DND-41 (cell line): ENCODE data around the gene RNF213.

Experiments used
- ATAC-seq: fragments of 200-7000 bp; cut with Tn5 transposase; 3 replicates; pipeline ENCODE4 v1.9.1; 2021; ENCODE audit warnings: low read depth; ENCODE audit not compliant: insufficient read depth
- DNase-seq: peaks from one replicate; pipeline ENCODE4 v3.0.0-alpha.2; 2020
- H2AFZ ChIP-seq: 2 replicates; pipeline ENCODE4 v1.6.0; 2012; ENCODE audit warnings: low read depth, low read length
- H3K27ac ChIP-seq: 2 replicates; pipeline ENCODE4 v1.5.1; 2012; ENCODE audit warnings: low read length, inconsistent platforms
- H3K27me3 ChIP-seq: fragments of 200-600 bp; sonication (generic); 2 replicates; pipeline ENCODE4 v1.6.0; 2012; ENCODE audit warnings: low read length, mild to moderate bottlenecking, inconsistent platforms; ENCODE audit not compliant: insufficient read depth, poor library complexity
- H3K36me3 ChIP-seq: 2 replicates; pipeline ENCODE4 v1.5.1; 2012; ENCODE audit warnings: low read length, inconsistent platforms; ENCODE audit not compliant: insufficient read depth
- H3K4me1 ChIP-seq: 2 replicates; pipeline ENCODE4 v1.5.1; 2012; ENCODE audit warnings: mild to moderate bottlenecking, low read length; ENCODE audit not compliant: insufficient read depth
- H3K4me2 ChIP-seq: 2 replicates; pipeline ENCODE4 v1.6.0; 2012; ENCODE audit warnings: mild to moderate bottlenecking, moderate library complexity, low read length, inconsistent platforms; ENCODE audit not compliant: insufficient read depth
- H3K4me3 ChIP-seq, 2 experiments: fragments of 200-600 bp in 1 of 2; shearing (Covaris generic) in 1 of 2; 2 replicates each; pipeline ENCODE4 v1.5.1; 2012 to 2016; ENCODE audit warnings: inconsistent platforms in 2 of 2, low read length in 2 of 2, mild to moderate bottlenecking in 2 of 2, low read depth in 1 of 2, moderate library complexity in 1 of 2
- H3K79me2 ChIP-seq: 2 replicates; pipeline ENCODE4 v1.6.0; 2012; ENCODE audit warnings: low read length, inconsistent platforms; ENCODE audit not compliant: insufficient read depth
- H3K9ac ChIP-seq: 2 replicates; pipeline ENCODE4 v1.6.0; 2012; ENCODE audit warnings: low read depth, mild to moderate bottlenecking, inconsistent platforms, low read length, moderate library complexity
- H3K9me3 ChIP-seq: 2 replicates; pipeline ENCODE4 v1.5.1; 2012; ENCODE audit warnings: low read length, moderate library complexity, mild to moderate bottlenecking, inconsistent platforms; ENCODE audit not compliant: insufficient read depth, severe bottlenecking
- H4K20me1 ChIP-seq: 2 replicates; pipeline ENCODE4 v1.6.0; 2012; ENCODE audit warnings: low read length; ENCODE audit not compliant: insufficient read depth
- CTCF ChIP-seq: IDR thresholded peaks from 2 replicates; pipeline ENCODE4 v1.5.1; 2012; ENCODE audit warnings: borderline replicate concordance, low read length, moderate library complexity, mild to moderate bottlenecking; ENCODE audit not compliant: poor library complexity, severe bottlenecking; ENCODE audit errors: extremely low read depth
- EZH2 ChIP-seq: IDR thresholded peaks from 3 replicates; pipeline ENCODE4 v1.6.1; 2012; ENCODE audit warnings: borderline replicate concordance, low read depth, mild to moderate bottlenecking, moderate library complexity, low read length, inconsistent platforms; ENCODE audit not compliant: severe bottlenecking

Gene RNF213

GRCh38 chr17:80419255-80419654 is 158.6 kb downstream of the RNF213 start:
- peaks cover 25% of the 10 kb centered on the region for H3K4me1 ChIP-seq
- H3K36me3 ChIP-seq = peaks cover 23% of the 10 kb centered on the region
- H3K9ac ChIP-seq = no peak overlapping the region
- no peak for ATAC-seq
- H3K79me2 ChIP-seq = peaks cover 15% of the 10 kb centered on the region
- H3K4me2 ChIP-seq = no peak overlapping the region
- no peak overlapping the region for H3K27ac ChIP-seq
- no peaks in the 10 kb centered on the region for H3K9me3 ChIP-seq
- H4K20me1 ChIP-seq = peaks cover 18% of the 10 kb centered on the region; the same call in 1 of the 2 replicates
- no peak for DNase-seq
- TF ChIP-seq EZH2 = no peak
- TF ChIP-seq CTCF = no peak
- no peak overlapping the region for H2AFZ ChIP-seq
- H3K27me3 ChIP-seq = peaks cover 4% of the 10 kb centered on the region
- no peak overlapping the region for H3K4me3 ChIP-seq

- ATAC-seq = no peak
- H3K4me3 ChIP-seq = no peak overlapping the region
- H3K27ac ChIP-seq = no peak overlapping the region
- peaks cover 3% of the 10 kb centered on the region; the same call in 1 of the 2 replicates for H3K79me2 ChIP-seq
- no peak overlapping the region for H2AFZ ChIP-seq
- DNase-seq = no peak
- no peaks in the 10 kb centered on the region for H3K9me3 ChIP-seq
- H3K27me3 ChIP-seq = no peaks in the 10 kb centered on the region
- peaks cover 20% of the 10 kb centered on the region for H3K36me3 ChIP-seq
- no peak for TF ChIP-seq CTCF
- TF ChIP-seq EZH2 = no peak
- no peak overlapping the region for H3K9ac ChIP-seq
- H4K20me1 ChIP-seq = peaks cover 15% of the 10 kb centered on the region; the same call in 1 of the 2 replicates
- H3K4me1 ChIP-seq = peaks cover 8% of the 10 kb centered on the region; the same call in 1 of the 2 replicates
- H3K4me2 ChIP-seq = no peak overlapping the region
Measured at GRCh38 chr17:80421381-80422090, 160.9 kb downstream of the RNF213 start.

- Histone ChIP-seq H3K27me3 (no peaks in the 10 kb centered on the region), H3K4me3 (no peak overlapping the region), H4K20me1 (peaks cover 13% of the 10 kb centered on the region; the same call in 1 of the 2 replicates), H3K79me2 (no peaks in the 10 kb centered on the region), H3K27ac (no peak overlapping the region), H3K36me3 (peaks cover 13% of the 10 kb centered on the region), H3K4me1 (peaks cover 8% of the 10 kb centered on the region), H3K9me3 (no peaks in the 10 kb centered on the region), H3K9ac (no peak overlapping the region), H3K4me2 (no peak overlapping the region), H2AFZ (no peak overlapping the region)
- ATAC-seq (no peak), DNase-seq (no peak)
- TF ChIP-seq EZH2 (no peak), CTCF (no peak)
Measured at GRCh38 chr17:80422276-80422675, 161.6 kb downstream of the RNF213 start.
